Measurements from ENCODE around the gene KIAA0513.
"Not testable (repeated sequence)": the region's sequence is repeated elsewhere in the genome, so short reads cannot be mapped to it uniquely, and the experiment has no call there.

The KIAA0513 gene

GRCh38 chr16:85027958-85028684 lies 526 bp downstream of the KIAA0513 start:
- Histone ChIP-seq H3K4me1 (ENCODE audit: control insufficient read depth, insufficient read depth, low read length, poor library complexity, severe bottlenecking) (peaks cover 20% of the 10 kb centered on the region), H3K36me3 (ENCODE audit: control insufficient read depth, insufficient read depth, low read length) (peaks cover 5% of the 10 kb centered on the region), H3K4me3 (ENCODE audit: insufficient read depth, low read depth, low read length, poor library complexity, severe bottlenecking) (peak overlapping the region; percentile 64), H3K27ac (ENCODE audit: insufficient read depth, low read length, poor library complexity, severe bottlenecking) (peak overlapping the region; percentile 76), H3K27me3 (replicated peaks; ENCODE audit: control insufficient read depth, insufficient read depth, low read length, poor library complexity, severe bottlenecking) (no peaks in the 10 kb centered on the region), H3K9me3 (ENCODE audit: control insufficient read depth, low read length) (no peaks in the 10 kb centered on the region)
- peak in 1 of 3 donors; percentile 2 for DNase-seq

DNA sequence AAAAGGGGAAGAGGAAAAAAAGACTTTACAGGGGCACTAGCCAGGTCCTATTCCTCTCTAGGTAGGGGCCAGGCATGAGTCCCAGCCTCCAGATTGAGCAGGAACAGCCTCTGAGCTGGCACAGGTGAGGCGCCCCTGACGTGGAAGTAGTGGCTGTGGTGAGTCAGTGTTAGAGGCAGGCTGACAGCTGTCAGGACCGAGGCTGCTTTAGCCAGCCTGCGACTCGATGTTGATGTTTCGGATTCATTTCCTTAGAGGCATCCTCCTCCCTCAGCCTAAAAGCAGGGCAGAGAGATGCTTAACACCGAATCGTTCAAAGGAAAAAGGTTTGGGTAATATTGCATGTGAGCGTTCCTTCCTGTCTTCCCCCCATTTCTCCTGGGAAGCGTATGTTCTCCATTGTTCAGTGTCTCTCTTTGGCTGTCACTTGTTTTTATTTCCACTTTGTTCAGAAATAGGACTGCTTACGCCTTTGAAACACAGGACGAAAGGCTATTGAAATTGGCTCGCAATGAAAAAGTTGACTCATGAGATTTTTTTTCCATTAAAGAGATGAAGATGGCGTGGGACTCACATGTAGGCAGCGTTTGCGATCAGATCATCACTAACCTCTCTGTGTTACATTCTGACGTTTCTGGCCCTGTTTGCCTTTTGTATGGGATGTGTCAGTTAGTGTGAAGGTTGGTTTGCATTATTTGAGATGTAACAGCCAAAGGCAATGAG lies 1.3 kb downstream of the KIAA0513 start:
- Histone ChIP-seq H3K27ac (ENCODE audit: insufficient read depth, low read length, poor library complexity, severe bottlenecking) (peak overlapping the region; percentile 76), H3K4me1 (ENCODE audit: control insufficient read depth, insufficient read depth, low read length, poor library complexity, severe bottlenecking) (peaks cover 20% of the 10 kb centered on the region), H3K4me3 (ENCODE audit: insufficient read depth, low read depth, low read length, poor library complexity, severe bottlenecking) (peak overlapping the region; percentile 64), H3K27me3 (replicated peaks; ENCODE audit: control insufficient read depth, insufficient read depth, low read length, poor library complexity, severe bottlenecking) (no peaks in the 10 kb centered on the region), H3K36me3 (ENCODE audit: control insufficient read depth, insufficient read depth, low read length) (peaks cover 7% of the 10 kb centered on the region), H3K9me3 (ENCODE audit: control insufficient read depth, low read length) (no peaks in the 10 kb centered on the region)
- peak; percentile 63 to 79 (median 68) for DNase-seq

DNA sequence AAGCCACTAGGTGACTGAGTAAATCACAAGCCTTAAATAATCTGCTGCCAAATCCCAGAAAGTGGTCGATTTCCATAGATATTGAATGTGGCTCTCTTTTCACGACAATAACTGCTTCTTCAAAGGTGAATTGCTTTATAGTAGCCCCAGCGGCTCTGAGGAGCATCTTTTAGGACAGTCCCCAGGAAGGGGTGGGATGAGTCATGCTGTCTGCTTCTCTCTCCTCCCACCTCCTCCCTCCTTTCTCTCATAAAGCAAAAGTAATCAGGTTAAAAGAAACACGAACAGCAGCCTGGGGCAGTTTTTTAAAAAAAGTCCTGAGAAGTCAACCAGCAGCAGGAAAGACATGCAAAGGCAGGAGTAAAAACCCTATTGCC lies 1.8 kb downstream of the KIAA0513 start:
- Histone ChIP-seq H3K4me3 (ENCODE audit: insufficient read depth, low read depth, low read length, poor library complexity, severe bottlenecking) (peak overlapping the region; percentile 64), H3K9me3 (ENCODE audit: control insufficient read depth, low read length) (no peaks in the 10 kb centered on the region), H3K27me3 (replicated peaks; ENCODE audit: control insufficient read depth, insufficient read depth, low read length, poor library complexity, severe bottlenecking) (no peaks in the 10 kb centered on the region), H3K36me3 (ENCODE audit: control insufficient read depth, insufficient read depth, low read length) (peaks cover 7% of the 10 kb centered on the region), H3K4me1 (ENCODE audit: control insufficient read depth, insufficient read depth, low read length, poor library complexity, severe bottlenecking) (peaks cover 20% of the 10 kb centered on the region), H3K27ac (ENCODE audit: insufficient read depth, low read length, poor library complexity, severe bottlenecking) (peak overlapping the region; percentile 76)
- peak; percentile 47 to 64 (median 49) for DNase-seq

DNA sequence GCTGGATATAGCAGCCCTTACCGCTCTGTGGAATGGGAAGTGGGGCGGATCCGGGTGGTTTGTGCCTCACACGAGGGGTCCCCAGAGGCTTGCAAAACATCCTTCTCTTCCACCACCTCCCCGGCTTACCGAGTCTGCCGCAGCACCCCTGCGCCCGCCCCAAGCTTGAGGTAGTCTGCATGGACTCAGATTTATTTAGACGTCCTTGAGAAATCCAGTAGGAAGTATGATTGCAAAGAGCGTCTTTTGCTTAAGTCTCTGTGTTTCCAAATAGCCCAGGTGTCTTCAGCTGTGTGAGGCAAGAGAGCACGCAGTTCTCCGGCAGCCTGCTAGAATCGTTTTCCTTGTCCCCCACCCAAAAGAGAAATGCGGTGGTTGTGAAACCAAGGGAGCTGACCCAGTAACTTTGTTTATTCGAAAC lies 2.4 kb downstream of the KIAA0513 start:
- Histone ChIP-seq H3K9me3 (ENCODE audit: control insufficient read depth, low read length) (no peaks in the 10 kb centered on the region), H3K27me3 (replicated peaks; ENCODE audit: control insufficient read depth, insufficient read depth, low read length, poor library complexity, severe bottlenecking) (no peaks in the 10 kb centered on the region), H3K36me3 (ENCODE audit: control insufficient read depth, insufficient read depth, low read length) (peaks cover 7% of the 10 kb centered on the region), H3K27ac (ENCODE audit: insufficient read depth, low read length, poor library complexity, severe bottlenecking) (peak overlapping the region; percentile 76), H3K4me3 (ENCODE audit: insufficient read depth, low read depth, low read length, poor library complexity, severe bottlenecking) (no peak overlapping the region), H3K4me1 (ENCODE audit: control insufficient read depth, insufficient read depth, low read length, poor library complexity, severe bottlenecking) (peaks cover 20% of the 10 kb centered on the region)
- DNase-seq, result no peak

DNA sequence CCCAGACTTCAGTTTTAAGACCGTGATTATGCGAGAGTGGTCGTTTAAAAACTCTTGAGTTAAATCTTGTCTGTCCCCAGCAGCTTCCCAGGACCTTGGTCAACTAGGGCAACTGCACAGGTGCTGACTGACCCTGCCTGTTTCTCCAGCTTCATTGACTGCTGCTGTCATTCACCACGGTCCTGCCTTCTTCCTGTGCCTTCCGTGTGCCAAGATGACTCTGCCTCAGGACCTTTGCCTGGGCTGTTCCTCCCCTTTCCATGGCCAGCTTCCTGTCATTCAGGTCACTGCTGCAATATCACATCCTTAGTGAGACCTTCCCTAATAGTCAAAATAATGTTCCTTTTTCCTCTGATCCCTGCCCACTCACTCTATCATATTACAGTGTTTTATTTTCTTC lies 3.9 kb downstream of the KIAA0513 start:
- peaks cover 7% of the 10 kb centered on the region for H3K36me3 ChIP-seq (ENCODE audit: control insufficient read depth, insufficient read depth, low read length)
- H3K27ac ChIP-seq (ENCODE audit: insufficient read depth, low read length, poor library complexity, severe bottlenecking), result no peak overlapping the region
- no peak overlapping the region for H3K4me3 ChIP-seq (ENCODE audit: insufficient read depth, low read depth, low read length, poor library complexity, severe bottlenecking)
- peaks cover 20% of the 10 kb centered on the region for H3K4me1 ChIP-seq (ENCODE audit: control insufficient read depth, insufficient read depth, low read length, poor library complexity, severe bottlenecking)
- H3K9me3 ChIP-seq (ENCODE audit: control insufficient read depth, low read length), result no peaks in the 10 kb centered on the region
- DNase-seq, result no peak
- no peaks in the 10 kb centered on the region for H3K27me3 ChIP-seq (replicated peaks; ENCODE audit: control insufficient read depth, insufficient read depth, low read length, poor library complexity, severe bottlenecking)

DNA sequence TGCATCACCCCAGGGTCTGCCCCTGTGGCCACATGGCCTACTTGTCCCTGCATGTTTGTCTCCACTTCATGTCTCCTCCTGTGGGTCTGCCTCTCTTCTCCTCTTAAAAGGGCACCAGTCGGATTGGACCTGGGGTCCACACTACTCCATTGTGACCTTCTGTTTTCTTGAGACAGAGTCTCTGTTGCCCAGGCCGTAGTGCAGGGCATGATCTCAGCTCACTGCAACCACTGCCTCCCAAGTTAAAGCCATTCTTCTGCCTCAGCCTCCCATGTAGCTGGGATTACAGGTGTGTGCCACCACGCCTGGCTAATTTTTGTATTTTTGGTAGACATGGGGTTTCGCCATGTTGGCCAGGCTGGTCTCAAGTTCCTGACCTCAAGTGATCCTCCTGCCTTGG lies 4.6 kb downstream of the KIAA0513 start:
- not testable (repeated sequence) for H3K9me3 ChIP-seq (ENCODE audit: control insufficient read depth, low read length); H3K36me3 ChIP-seq (ENCODE audit: control insufficient read depth, insufficient read depth, low read length); H3K4me3 ChIP-seq (ENCODE audit: insufficient read depth, low read depth, low read length, poor library complexity, severe bottlenecking); H3K27me3 ChIP-seq (replicated peaks; ENCODE audit: control insufficient read depth, insufficient read depth, low read length, poor library complexity, severe bottlenecking); DNase-seq; H3K27ac ChIP-seq (ENCODE audit: insufficient read depth, low read length, poor library complexity, severe bottlenecking)
- H3K4me1 ChIP-seq (ENCODE audit: control insufficient read depth, insufficient read depth, low read length, poor library complexity, severe bottlenecking), result peaks cover 20% of the 10 kb centered on the region

DNA sequence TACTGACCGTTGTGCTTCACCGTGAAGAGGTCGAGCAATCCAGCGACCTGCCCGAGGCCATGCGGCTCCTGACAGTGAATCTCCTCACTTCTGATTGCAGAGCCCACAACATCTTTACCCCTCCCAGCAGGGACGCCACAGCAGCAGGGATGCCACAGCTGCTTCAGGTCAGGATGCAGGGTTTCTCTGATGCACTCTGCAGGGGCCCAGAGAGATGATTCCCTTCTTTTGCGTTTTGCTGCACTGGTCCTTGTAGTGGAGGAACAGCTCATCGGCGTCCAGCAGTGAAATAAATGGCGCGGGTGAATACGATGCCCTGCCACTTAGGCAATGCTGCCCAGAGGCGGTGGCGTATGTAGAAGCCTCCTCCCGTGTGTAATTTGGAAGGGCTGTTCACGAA lies 5.6 kb downstream of the KIAA0513 start:
- Histone ChIP-seq H3K9me3 (ENCODE audit: control insufficient read depth, low read length) (no peaks in the 10 kb centered on the region), H3K27ac (ENCODE audit: insufficient read depth, low read length, poor library complexity, severe bottlenecking) (no peak overlapping the region), H3K4me3 (ENCODE audit: insufficient read depth, low read depth, low read length, poor library complexity, severe bottlenecking) (no peak overlapping the region), H3K4me1 (ENCODE audit: control insufficient read depth, insufficient read depth, low read length, poor library complexity, severe bottlenecking) (peaks cover 17% of the 10 kb centered on the region), H3K27me3 (replicated peaks; ENCODE audit: control insufficient read depth, insufficient read depth, low read length, poor library complexity, severe bottlenecking) (no peaks in the 10 kb centered on the region), H3K36me3 (ENCODE audit: control insufficient read depth, insufficient read depth, low read length) (peaks cover 7% of the 10 kb centered on the region)
- no peak for DNase-seq

- Histone ChIP-seq H3K27me3 (replicated peaks; ENCODE audit: control insufficient read depth, insufficient read depth, low read length, poor library complexity, severe bottlenecking) (no peaks in the 10 kb centered on the region), H3K4me1 (ENCODE audit: control insufficient read depth, insufficient read depth, low read length, poor library complexity, severe bottlenecking) (peaks cover 2% of the 10 kb centered on the region), H3K9me3 (ENCODE audit: control insufficient read depth, low read length) (no peaks in the 10 kb centered on the region), H3K36me3 (ENCODE audit: control insufficient read depth, insufficient read depth, low read length) (peaks cover 7% of the 10 kb centered on the region), H3K27ac (ENCODE audit: insufficient read depth, low read length, poor library complexity, severe bottlenecking) (no peak overlapping the region), H3K4me3 (ENCODE audit: insufficient read depth, low read depth, low read length, poor library complexity, severe bottlenecking) (no peak overlapping the region)
- no peak for DNase-seq
These were observed 7.2 kb downstream of the KIAA0513 start for GRCh38 chr16:85034591-85035433.

DNA sequence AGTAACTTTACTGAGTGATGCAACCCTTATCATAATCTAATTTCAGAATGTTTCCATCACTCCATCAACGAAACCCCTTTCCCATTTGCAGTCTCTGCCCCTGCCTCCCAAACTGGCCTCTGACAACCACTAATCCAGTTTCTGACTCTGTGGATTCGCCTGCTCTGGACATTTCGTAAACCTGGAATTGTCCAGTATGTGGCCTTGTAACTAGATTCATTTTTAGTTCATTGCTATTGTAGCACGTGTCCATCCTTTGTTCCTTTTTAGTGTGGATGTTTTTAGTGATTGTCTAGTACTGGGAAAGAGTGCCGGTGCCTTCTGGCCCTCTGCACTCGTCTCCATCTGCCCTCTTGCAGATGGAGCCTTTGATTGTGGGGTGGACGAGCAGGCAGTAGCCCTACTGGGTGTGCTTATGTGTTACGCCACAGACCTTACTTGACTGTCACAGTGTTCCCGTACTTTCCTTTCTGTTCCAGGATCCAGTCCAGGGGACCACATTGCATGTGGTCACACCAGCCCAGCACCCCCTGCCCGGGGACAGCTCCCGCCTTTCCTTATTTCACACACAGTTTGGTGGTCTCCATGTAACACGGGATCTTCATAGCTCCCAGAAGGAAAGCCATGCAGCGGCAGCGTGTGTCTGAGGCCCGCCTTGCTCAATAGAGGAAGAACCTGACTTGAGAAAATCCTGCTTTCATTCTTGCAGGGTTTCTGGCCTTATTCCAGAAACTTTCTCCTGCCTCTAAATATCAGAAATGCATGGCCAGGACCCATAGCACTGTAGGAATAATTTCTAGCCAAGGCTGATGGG lies 8.8 kb downstream of the KIAA0513 start:
- Histone ChIP-seq H3K4me3 (ENCODE audit: insufficient read depth, low read depth, low read length, poor library complexity, severe bottlenecking) (no peak overlapping the region), H3K36me3 (ENCODE audit: control insufficient read depth, insufficient read depth, low read length) (peaks cover 7% of the 10 kb centered on the region)

More for the DNA sequence above, 8.8 kb downstream of the KIAA0513 start:
- H3K4me1 ChIP-seq (ENCODE audit: control insufficient read depth, insufficient read depth, low read length, poor library complexity, severe bottlenecking), result no peaks in the 10 kb centered on the region
- H3K27me3 ChIP-seq (replicated peaks; ENCODE audit: control insufficient read depth, insufficient read depth, low read length, poor library complexity, severe bottlenecking), result no peaks in the 10 kb centered on the region
- DNase-seq, result no peak
- H3K9me3 ChIP-seq (ENCODE audit: control insufficient read depth, low read length), result no peaks in the 10 kb centered on the region
- H3K27ac ChIP-seq (ENCODE audit: insufficient read depth, low read length, poor library complexity, severe bottlenecking), result no peak overlapping the region
